AG09319 (cell line): ENCODE data around the gene CALHM4.

Experiments
- DNase-seq: peaks from one replicate; pipeline ENCODE4 v3.0.0-alpha.2; 2010; ENCODE audit warnings: low read depth; ENCODE audit errors: extremely low read depth
- CTCF ChIP-seq: IDR thresholded peaks from 2 replicates; pipeline ENCODE4 v1.5.1; 2011; ENCODE audit warnings: low read depth, mild to moderate bottlenecking, inconsistent platforms, low read length, moderate library complexity

The CALHM4 gene

GRCh38 chr6:116557893-116558292, 4.3 kb downstream of the CALHM4 start:
- DNase-seq, result peak; percentile 78
- TF ChIP-seq CTCF, result no peak

- no peak for DNase-seq
- TF ChIP-seq CTCF, result no peak
These were observed 6.6 kb downstream of the CALHM4 start for GRCh38 chr6:116560130-116560529.

GRCh38 chr6:116561377-116562018, 7.9 kb downstream of the CALHM4 start:
- DNase-seq, result no peak
- TF ChIP-seq CTCF, result peak; percentile 91

GRCh38 chr6:116562019-116562403, 8.5 kb downstream of the CALHM4 start:
- no peak for TF ChIP-seq CTCF
- no peak for DNase-seq

- no peak for TF ChIP-seq CTCF
- DNase-seq, result no peak
These were observed 9.1 kb downstream of the CALHM4 start for GRCh38 chr6:116562614-116563013.

GRCh38 chr6:116563830-116564229, 10.3 kb downstream of the CALHM4 start:
- DNase-seq, result no peak
- no peak for TF ChIP-seq CTCF

- no peak for DNase-seq
- TF ChIP-seq CTCF, result no peak
These were observed 10.8 kb downstream of the CALHM4 start for GRCh38 chr6:116564311-116564710.
